B cell (primary cell): ENCODE results near the gene GPN1.

ENCODE experiments used
- CTCF ChIP-seq: fragments of 200-600 bp; IDR thresholded peaks from one replicate; pipeline ENCODE4 v1.8.0; 2022; ENCODE audit warnings: antibody characterized with exemption, mild to moderate bottlenecking
- EZH2 ChIP-seq: IDR thresholded peaks from 2 replicates; pipeline ENCODE4 v1.6.1; 2012; ENCODE audit warnings: borderline replicate concordance, low read depth, mild to moderate bottlenecking, moderate library complexity, low read length; ENCODE audit not compliant: insufficient read depth, poor library complexity, severe bottlenecking

GRCh38 chr2:27664154-27664574 is 35.3 kb downstream of the GPN1 start:
- TF ChIP-seq CTCF (no peak), EZH2 (no peak)
